GM18909 (cell line): ENCODE measurements around the gene TPRA1.

Experiments used
- ATAC-seq: cut with Tn5 transposase; IDR thresholded peaks from one replicate; pipeline ENCODE4 v1.9.1; 2021; ENCODE audit warnings: mild to moderate bottlenecking; ENCODE audit not compliant: unreplicated experiment, poor library complexity

Gene TPRA1

DNA sequence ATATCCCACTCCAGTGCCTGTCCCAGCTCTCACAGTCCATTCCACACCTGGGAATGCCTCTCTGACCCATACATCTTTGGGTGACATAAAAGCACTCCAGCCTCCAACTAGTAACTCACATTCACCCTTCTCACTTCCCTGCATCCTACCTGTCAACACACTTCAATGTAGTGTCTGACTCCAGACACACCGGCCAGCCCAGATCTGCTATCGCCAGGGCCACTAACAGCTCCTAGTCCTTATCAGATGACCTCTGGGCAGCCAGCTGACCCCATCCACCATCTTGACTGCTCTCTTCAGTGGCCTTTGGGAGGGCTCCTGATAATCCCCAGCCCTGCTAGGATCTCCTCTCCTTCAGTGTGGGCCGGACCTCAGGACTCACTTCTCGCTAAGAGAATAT, 4.8 kb upstream of the TPRA1 start:
- ATAC-seq = no peak

DNA sequence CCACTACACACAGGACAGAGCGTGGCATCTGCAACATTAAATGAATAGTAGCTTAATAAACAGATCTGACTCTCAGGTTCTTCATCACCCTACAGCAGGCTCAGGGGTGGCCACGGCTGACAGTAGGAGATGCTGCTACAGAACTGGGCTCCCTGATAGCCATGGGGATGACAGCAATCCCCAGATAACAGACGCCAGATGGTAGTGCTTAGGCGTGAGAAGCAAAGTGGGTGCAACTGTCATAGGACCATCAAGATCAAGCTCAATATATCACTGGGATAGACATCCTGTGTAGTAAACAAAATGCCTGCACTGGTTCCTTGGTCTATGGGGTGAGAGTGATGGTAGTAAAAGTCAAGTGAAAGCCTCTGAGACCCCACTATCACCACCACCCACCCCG, 2.6 kb upstream of the TPRA1 start:
- no peak for ATAC-seq

DNA sequence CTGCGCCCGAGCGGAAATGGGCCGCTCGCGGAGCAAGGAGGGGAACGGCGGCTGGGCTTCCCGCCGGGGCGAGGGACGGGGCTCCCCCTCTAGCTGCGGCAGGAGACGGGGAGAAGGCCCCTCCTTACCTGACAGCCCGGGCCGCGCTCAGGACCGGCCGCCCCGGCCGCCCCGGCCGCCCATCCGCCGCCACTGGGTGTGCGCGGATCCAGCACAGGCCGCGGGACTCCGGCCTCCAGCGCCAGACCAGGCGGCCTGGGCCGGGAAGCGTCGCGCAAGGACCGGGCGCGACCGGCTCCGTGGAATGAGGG, 296 bp downstream of the TPRA1 start:
- peak; percentile 36 for ATAC-seq

DNA sequence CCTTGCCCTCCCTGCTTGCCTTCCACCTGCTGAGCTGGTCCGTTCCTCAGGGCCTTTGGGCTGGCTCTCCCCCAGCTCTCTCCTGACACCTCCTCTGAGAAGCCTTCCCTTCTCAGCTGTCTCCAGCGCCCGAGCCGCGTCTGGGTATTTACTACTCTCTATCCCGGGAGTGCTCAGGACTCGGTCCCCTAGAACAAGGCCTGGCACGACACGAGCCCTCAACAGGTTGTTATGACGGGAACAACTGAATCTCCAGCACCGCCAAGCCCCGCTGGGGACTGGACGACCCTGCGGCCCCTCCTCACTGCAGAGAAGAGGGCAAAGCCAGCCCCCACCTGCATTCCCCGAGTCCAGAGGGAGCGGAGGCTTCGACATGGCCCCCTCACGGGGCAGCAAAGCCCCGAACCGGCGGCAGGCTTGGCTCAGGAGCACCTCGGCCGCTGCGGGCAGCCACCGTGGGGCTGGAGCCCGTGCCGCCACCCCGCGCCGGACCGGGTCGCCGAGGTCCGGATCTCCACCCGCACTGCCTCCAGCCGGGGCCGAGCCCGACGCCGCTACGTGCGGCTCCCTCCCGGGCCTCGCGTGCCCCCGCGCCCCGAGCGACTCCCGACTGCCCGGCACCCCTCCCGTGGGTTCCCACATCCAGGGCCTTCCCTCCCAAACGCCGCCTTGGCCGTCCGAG, 792 bp downstream of the TPRA1 start:
- peak; percentile 3 for ATAC-seq

DNA sequence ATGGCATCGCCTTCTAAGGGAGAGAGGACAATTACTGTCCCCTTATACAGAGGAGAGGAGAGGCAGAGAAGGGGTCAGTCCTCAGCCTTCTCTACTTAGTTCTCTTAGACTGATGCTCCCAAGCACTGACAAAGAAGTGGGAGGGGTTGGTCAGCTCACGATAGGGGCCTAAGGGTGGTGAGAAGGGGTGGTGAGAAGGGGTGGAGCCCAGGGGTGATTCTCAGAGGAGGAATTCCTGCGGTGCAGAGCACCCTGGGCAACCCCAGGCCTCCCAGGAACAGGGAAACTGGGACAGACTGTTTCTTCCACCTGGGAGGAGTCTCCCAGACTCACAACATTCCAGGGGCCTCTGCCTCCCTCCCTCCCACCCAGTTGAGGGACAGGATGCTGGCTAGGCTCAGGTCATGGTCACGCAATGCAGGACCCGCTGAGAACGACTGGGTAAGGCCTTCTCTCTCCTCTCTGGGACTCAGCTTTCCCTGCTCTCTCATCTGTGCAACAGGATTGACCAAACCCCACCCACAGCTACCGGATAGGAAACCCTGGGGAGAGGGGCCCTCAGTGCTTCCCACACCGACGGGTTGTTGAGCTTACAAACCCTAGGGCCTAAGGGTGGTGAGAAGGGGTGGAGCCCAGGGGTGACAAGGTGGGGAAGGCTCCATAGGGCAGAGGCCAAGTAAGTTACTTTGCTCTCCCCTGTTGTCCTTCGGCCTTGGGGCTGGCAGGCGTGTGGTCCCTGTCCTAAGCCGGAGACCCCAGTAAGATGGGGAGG, 1.5 kb downstream of the TPRA1 start:
- no peak for ATAC-seq

DNA sequence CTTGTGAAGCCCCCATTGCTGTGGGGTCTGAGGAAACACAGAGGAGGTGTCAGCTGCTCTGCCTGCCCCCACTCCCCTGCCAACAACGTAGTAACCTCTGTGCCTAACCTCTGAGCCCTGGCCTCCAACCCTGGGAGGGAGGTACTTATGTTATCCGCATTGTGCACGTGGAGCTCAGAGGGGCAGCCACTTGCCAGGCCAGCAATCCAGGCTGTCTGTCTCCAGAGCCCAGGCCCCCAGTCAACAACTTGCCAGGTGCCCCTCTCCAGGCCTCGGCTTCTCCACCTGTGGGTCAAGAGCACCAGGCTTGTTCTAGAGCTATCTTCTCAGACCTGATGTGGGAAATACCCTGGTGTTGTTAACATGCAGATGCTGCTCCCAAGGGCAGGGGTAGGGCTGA, 2.7 kb downstream of the TPRA1 start:
- no peak for ATAC-seq

DNA sequence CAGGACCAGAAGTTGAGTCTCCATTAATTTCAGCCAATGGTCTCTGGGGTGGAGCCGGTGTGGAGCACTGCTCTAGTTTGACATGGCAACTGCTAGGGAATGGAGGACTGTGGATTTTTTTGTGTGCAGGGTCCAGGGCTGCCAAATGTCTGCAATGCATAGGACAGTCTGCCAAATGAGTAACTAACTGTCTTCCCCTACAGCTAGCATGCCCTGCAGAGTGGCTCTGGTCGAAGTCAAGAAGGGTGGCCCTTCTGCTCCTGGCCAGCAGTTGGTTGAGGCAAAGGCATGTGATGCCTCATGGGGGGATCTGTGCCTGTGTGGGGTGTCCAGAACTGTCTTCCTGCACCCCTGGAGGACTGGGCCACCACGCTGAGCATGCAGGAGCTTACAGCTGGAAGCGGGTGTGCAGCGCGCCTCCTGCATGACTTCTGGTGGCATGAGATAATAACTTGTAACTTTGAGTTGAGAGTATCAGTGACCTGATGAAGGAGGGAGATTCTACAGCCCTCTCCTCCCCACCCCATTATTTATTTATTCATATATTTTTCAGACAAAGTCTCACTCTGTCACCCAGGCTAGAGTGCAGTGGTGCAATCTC, 4.6 kb downstream of the TPRA1 start:
- ATAC-seq = no peak

DNA sequence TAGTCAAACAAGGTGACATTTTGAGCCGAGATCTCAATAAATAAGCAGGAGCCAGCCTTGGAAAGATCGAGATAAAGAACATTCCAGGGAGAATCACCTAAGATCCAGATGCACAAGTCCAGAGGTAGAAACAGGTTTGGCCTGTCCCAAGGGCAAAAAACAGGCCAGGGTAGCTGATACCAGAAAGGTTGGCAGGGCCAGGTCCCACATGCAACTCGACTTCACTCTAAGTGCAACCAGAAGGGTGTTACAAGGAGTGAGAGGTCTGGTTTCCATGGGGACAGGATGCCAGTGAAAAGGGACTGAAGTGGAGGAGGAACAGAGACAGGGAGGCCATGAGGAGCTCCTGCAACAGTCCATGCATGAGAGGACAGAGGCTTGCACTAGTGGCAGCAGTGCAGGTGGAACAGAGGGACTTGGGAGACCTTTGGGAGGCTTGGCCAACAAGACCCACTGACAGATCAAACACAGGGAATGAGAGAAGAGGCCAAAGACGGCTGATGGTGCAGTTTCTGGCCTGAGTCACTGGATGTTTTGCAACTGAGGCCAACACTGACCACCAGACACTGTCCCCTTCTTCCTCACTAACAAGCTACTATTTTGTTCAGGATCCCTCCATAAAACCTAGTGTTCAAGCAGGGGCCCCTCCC, 5.2 kb downstream of the TPRA1 start:
- no peak for ATAC-seq

DNA sequence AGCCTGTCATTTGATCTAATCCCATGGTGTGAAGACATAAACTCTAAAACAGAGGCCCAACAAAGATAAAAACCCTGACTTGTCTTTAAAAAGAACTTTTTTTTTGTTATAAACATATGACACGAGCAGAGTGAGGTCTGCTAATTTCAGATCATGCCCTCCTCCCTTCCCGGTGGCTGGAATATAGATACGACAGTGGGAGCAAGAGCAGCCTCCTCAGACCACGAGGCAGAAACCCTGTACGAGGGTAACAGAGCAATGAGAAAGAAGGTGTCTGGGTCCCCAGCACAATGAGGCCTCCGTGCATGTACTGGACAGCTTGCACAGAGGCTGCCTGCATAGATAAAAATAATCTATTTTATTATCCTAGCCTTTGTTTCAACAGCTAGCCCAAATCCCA, 5.8 kb downstream of the TPRA1 start:
- ATAC-seq = no peak

DNA sequence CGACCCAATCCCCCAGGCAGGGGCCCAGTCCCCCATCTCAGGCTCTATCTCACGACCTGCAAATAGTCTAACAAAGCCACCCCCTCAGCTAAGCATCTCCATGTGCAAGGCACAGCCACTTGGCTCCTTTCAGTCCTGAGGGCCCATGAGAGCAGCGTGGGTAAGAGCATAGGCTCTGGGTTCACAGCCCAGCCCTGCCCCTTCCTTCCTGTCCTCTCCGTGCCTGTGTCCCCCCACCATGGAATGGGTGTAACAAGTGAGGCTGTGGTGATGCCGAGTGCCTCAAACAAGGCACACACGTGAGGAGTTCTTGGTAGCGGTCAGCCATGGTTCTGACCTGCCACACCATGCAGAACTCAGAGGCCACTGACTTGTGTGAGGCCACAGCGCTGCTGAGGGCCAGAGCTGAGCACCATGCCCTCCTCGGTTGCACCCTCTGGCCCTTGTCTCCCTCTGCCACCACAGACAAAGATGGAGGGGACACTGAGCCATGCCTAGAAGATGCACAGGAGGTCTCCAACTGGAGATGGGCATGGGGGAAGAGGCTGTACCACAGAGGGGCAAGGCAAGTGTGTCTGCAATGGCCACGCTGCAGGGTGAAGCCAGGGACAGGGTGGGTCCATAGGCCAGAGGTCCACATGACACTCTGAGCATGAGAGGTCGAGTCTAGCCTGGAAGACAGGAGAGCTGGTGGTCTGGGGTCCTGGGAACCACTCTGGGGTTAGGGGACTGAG, 10.0 kb downstream of the TPRA1 start:
- ATAC-seq = no peak

DNA sequence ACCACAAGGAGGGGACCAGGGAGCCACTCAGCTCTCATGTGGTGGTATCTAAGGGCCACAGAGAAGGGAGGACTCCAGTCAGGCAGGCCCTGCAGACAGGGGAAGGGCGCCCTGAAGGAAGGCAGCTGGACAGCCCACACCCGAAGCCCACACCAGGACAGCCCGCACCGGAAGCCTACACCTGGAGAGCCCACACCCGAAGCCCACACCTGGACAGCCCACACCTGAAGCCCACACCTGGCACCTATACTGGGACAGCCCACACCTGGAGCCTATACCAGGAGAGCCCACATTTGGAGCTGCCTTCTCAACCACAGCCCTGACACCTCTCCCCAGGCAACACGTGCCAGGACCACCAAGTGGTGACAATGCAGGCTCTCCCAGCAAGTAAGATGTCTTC, 11.7 kb downstream of the TPRA1 start:
- ATAC-seq = no peak

DNA sequence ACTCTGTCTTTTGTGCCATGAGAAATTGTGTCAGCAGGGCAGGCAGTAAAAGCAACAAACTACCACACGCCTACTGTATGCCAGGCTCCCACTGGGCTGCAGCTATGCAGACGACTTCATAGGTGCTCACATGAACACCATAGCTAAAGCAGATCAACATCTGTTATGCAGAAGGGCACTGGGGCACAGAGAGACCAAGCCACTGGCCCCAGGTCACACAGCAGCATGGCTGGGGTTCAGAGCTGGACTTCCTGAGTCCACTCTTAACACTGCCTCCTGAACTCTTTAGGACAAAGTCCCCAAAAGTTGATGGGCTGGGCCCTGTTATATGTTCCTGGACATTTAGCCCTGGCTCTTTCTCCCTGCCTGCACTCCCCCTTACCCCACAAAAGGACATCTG, 12.4 kb downstream of the TPRA1 start:
- ATAC-seq = no peak

DNA sequence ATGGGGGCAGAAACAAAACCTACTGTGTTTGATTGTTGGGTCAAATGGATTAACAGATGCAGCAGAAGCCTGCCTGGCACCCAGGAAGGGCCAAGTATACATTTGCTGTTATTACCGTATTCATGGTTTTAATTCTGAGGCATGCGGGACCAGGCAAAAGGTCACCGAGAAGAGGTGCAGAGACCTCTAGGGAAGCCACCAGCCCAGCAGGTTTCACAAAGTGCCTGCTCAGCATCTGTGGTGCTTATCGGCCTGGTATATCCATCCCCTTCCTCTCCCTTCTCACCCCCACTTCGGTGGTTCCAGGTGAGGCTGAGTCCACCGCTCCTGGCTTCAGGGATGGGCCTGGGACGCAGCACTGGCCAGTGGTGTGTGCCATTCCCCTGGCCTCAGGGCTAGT, 13.1 kb downstream of the TPRA1 start:
- ATAC-seq = no peak

DNA sequence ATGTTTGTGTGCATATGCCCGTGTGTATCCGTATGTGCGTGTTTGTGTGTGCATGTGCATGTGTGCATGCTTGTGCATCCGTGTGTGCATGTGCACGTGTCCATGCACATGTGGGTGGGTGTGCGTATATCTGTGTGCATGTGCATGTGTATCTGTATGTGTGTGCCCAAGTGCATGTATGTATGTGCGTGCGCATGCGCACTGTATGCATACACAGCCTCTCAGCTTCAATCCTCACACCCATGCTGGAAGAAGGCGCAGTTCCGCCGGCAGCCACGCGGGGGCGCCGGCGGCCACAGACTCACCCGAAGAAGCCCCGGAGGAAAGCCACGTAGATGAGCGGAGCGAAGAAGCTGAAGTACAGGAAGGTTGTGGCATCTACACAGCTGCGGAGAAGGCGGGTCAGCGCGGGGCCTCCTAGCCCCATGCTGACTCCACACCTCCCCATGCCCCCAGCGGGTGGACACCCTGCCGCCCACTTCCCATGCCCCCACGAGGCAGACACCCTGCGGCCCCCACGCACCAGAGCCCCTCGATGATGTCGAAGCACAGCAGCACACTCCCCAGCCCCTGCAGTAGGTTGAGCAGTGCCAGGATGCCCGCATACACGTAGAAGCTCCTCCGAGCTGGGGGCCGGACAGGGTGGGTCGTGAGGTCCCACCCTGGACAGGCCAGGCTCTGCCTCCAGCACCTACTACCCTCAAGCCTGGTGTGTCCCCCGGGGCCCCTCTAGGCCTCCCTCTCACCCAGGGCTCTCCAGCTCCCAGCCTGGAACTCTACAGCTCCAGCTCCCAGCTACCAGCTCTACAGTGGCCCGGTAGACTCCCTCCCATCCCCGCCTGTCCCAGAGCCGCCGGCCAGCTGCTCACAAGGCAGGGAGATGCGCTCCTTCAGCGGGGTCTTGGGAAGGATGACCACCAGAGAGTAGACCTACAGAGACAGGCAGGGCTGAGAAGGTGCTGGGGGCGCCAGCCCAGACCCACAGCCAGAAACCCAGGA, 15.4 kb downstream of the TPRA1 start:
- peak; percentile 73 for ATAC-seq

DNA sequence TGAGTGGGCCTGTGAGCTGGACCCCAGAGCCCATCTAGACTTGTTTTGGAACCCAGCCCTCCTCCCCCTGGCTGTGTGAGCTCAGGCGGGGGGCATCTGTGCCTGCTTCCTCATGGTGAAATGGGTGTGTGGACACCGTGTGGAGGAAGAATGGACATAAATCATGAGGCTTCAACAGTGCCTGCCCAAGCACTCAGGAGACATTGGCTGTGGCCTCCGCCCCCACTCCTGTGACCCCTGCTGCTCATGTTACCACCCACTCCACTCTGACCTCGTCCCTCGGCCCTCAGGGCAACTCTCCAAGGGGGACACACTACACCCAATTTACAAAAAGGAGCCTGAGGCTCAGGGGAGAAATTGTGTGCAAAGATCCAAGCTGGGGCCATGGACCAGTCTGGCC, 16.6 kb downstream of the TPRA1 start:
- ATAC-seq = no peak

DNA sequence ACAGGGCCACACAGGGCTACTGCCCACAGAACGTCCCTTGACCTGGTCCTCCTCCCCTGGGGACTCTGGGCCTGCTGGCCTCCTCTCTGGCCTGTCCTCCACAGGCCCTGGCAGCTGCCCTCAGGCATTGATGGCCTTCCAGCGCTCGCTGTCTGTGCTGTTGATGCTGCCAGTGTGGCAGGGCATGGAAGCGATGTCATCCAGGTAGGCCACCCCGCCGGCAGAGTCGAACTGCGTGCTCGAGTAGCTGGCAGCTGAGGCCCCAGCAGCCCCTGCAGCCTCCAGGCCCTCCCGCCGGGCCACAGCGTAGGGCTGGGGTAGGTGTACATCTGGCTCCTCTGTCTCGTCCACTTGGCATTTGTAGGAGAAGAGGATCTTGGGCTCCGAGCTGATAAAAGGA, 17.1 kb downstream of the TPRA1 start:
- no peak for ATAC-seq

DNA sequence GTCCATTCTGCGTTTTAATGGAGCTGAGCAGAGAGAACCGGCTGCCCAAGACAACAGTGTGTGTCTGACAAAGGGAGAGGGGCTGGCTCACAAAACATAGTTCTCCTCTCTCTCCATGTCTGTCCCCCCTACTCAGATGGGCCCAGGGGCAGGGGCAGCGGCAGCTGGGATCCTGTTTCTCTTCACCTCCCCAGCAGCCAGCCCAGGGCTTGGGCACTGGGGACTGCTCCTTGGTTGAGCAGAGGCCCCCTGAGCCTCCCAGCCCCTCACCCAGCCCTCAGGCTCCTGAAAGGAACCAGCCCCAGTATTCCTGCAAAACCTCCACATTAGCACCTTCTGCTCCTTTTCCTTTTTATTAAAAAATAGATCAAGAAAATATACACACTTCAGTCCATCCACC, 17.8 kb downstream of the TPRA1 start:
- ATAC-seq = no peak

DNA sequence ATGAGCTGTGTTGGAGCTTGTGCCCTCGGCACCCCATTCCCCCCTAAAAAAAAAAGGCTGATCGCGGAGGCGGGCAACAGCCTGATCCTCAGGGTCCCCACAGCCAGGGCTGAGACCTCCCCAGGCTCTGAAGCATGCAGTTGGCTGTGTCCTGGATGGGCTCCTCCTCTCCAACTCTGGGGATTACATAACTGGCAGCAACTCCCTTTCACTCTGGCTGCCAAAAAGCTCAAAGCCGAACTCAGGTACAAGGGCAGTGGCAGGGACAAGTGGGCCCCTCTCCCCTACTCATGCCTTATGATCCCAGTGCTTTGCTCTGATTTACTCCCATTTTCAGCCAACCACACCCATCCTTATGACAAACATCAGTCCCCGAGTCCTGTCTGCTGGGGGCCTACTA, 18.3 kb downstream of the TPRA1 start:
- no peak for ATAC-seq

DNA sequence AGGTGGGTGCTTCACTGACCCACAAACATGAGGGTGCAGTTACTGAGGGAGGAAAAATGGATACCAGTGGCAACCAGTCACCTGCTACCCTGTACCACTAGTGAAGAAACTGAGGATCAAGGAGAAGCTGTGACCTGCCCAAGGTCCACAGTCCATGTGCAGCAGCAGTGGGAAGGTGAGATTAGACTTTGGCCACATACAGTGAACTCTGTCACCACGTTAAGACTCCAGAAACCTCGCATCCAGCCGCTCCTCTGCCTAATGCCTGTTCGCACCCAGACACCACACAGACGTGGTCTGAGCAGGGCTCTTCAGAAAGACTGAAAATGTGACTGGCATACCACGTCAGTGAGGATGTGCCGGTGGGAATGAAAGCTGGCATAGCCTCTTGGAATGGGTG, 20.0 kb downstream of the TPRA1 start:
- no peak for ATAC-seq

DNA sequence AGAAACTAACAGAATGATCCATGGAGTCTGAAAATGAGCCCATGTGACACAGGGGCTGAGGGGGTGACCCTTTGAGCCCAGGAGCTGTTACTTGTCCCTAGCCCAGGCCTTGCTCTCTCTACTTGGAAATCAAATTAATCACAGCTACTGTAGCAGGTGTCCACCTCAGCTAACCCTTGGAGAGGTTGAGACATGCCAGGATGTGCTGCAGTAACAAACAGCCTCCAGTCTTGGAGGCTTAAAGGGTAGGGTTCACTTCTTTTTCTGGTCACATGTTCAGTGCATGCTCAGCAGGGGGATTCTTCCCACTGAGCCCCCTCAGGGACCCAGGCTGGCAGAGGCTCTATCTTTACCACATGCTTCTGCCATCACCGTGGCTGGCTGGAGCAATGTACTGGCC, 21.4 kb downstream of the TPRA1 start:
- no peak for ATAC-seq
